Adrenal gland (tissue), 12 donors: Measurements from ENCODE around the gene TCEANC. TPM values are rescaled to one million over a fixed set of nuclear protein-coding genes. Genes with fewer than 3 reads are reported as not detected.
"Not testable (repeated sequence)": the region's sequence is repeated elsewhere in the genome, so short reads cannot be mapped to it uniquely, and the experiment has no call there.

Experiments used
- DNase-seq, 7 donors: peaks; one replicate each; pipeline ENCODE4 v3.0.0-alpha.2; 2019 to 2020
- H3K27ac ChIP-seq, 5 donors: fragments of 200-600 bp; sonication (generic) in 4 of 5; 1 replicate in 3 of 5; 2 replicates in 2 of 5; pipeline versions ENCODE4 v1.5.1 to v1.8.0; 2016 to 2020; ENCODE audit warnings: mild to moderate bottlenecking in 1 of 5
- H3K27me3 ChIP-seq: fragments of 200-600 bp; 2 replicates; pipeline ENCODE4 v1.8.0; 2021
- H3K36me3 ChIP-seq, 2 donors: fragments of 200-600 bp; replicated peaks in 1 of 2; 1 replicate in 1 of 2; 2 replicates in 1 of 2; pipeline versions ENCODE4 v1.5.1 to v1.8.0; 2018 to 2022
- H3K4me1 ChIP-seq, 2 donors: fragments of 200-600 bp; replicated peaks in 1 of 2; 1 replicate in 1 of 2; 2 replicates in 1 of 2; pipeline versions ENCODE4 v1.5.1 to v1.8.0; 2018 to 2021
- H3K4me3 ChIP-seq, 4 donors: fragments of 200-600 bp; sonication (generic) in 3 of 4; one replicate each; pipeline ENCODE4 v1.5.1; 2016 to 2018
- H3K9me3 ChIP-seq, 3 donors: fragments of 200-600 bp; sonication (generic) in 1 of 3; replicated peaks in 1 of 3; 1 replicate in 2 of 3; 2 replicates in 1 of 3; pipeline versions ENCODE4 v1.5.1 to v1.8.0; 2016 to 2021
- POLR2A ChIP-seq, 2 donors: fragments of 450-650 bp; IDR thresholded peaks; one replicate each; pipeline ENCODE4 v1.6.1; 2017; ENCODE audit warnings: antibody characterized with exemption in 2 of 2, mild to moderate bottlenecking in 2 of 2, moderate library complexity in 1 of 2
- WGBS, 4 donors: extraction: QIAGEN DNeasy Blood & Tissue Kit in 2 of 4; methylation state at CpG; one replicate each; pipeline versions ENCODE4 v1.1.5 to v1.1.7; 2013 to 2017; 5-methylcytosine and 5-hydroxymethylcytosine counted together
- intact Hi-C, 2 donors: fragments of 100-400 bp; cut with DNase I; formaldehyde crosslinking; loops; one replicate each; pipeline versions ENCODE4 v1.14.1 to v1.15.0; 2022 to 2023
- polyA plus RNA-seq, 3 donors: library from polyadenylated mRNA; stranded (reverse); fragments of 200-250 nt in 2 of 3; fragments of 350-450 nt in 1 of 3; fragmentation: Illumina TruSeq in 1 of 3; extraction: RNeasy Lipid Tissue Mini Kit (QIAGEN cat#74804) in 1 of 3; gene quantifications; one replicate each; pipeline ENCODE4 v1.2.3, GENCODE V29; 2013 to 2014
- total RNA-seq, 9 donors: library from RNA; depleted of rRNA in 4 of 9; stranded (reverse); fragments of >200 nt in 4 of 9; fragments of 120-200 nt in 1 of 9; fragmentation: NEBNext Ultra II Directional in 1 of 9; extraction: Animal tissue kit (Norgen Biotek cat#: 25700) in 1 of 9; gene quantifications; one replicate each; pipeline versions ENCODE4 v1.1.0 to v1.2.4, GENCODE V29; 2013 to 2023
- TF ChIP-seq, protein P1 (sequence below), 6 experiments: fragments of 450-650 bp in 4 of 6; fragments of 200-600 bp in 2 of 6; sonication (generic) in 1 of 6; IDR thresholded peaks; 1 replicate in 5 of 6; 2 replicates in 1 of 6; pipeline versions ENCODE4 v1.5.1 to v1.8.0; 2016 to 2021; ENCODE audit warnings: antibody characterized with exemption in 6 of 6, mild to moderate bottlenecking in 2 of 6, moderate library complexity in 1 of 6
- donor health status: healthy with polysubstance abuse.
- donor health status: Bipolar disorder and iron deficiency.
- donor health status: DM: yes; HTN: yes; CAD: no.
- donor health status: DM: no; HTN: no; CAD: no.
- donor health status: DM: no; HTN: no; CAD: no.
- donor health status: DM: yes; HTN: yes; CAD: no.

Gene TCEANC
- total and polyA plus RNA-seq, 12 donors = 2.0 to 24.8 (median 4.4) TPM

- intact Hi-C loops = no loop called here
- no peaks in the 10 kb centered on the region for H3K36me3 ChIP-seq
- 28 to 50% (median 38%) methylated on average over 1 of the region's 1 CpG for WGBS, 4 donors
Observed at GRCh38 chrX:13638021-13638420, 14.9 kb upstream of the TCEANC start.

DNA sequence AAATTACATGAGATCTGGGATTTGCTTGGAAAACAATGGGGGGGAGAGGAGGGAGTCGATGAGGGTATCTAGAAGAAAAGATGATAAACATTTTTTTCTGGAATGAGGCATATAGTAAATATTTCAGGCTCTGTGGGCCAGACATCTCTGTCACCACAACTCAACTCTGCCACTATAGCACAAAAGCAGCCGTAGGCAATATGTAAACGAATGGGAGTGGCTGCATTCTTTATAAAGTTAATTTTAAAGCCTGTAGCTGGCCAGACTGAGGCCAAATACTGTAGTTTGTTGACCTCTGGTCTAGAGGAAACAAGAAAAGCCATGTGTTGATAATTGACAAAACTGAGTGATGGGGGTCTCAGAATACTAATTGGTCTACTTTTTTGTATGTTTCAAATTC is 14.1 kb upstream of the TCEANC start:
- 52 to 88% (median 61%) methylated on average over 3 of the region's 3 CpGs for WGBS, 4 donors
- intact Hi-C loops = no loop called here
- no peaks in the 10 kb centered on the region for H3K4me1 ChIP-seq

More at GRCh38 chrX:13638021-13638420, 14.9 kb upstream of the TCEANC start:
- TF ChIP-seq, protein P1, sequence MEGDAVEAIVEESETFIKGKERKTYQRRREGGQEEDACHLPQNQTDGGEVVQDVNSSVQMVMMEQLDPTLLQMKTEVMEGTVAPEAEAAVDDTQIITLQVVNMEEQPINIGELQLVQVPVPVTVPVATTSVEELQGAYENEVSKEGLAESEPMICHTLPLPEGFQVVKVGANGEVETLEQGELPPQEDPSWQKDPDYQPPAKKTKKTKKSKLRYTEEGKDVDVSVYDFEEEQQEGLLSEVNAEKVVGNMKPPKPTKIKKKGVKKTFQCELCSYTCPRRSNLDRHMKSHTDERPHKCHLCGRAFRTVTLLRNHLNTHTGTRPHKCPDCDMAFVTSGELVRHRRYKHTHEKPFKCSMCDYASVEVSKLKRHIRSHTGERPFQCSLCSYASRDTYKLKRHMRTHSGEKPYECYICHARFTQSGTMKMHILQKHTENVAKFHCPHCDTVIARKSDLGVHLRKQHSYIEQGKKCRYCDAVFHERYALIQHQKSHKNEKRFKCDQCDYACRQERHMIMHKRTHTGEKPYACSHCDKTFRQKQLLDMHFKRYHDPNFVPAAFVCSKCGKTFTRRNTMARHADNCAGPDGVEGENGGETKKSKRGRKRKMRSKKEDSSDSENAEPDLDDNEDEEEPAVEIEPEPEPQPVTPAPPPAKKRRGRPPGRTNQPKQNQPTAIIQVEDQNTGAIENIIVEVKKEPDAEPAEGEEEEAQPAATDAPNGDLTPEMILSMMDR (IDR thresholded peaks at IDR 0.05) = no peak
- no peak for TF ChIP-seq POLR2A (IDR thresholded peaks at IDR 0.05)
- no peak overlapping the region for H3K27ac ChIP-seq
- no peak for DNase-seq
- H3K27me3 ChIP-seq = peaks cover 30% of the 10 kb centered on the region
- H3K9me3 ChIP-seq = no peaks in the 10 kb centered on the region
- no peak overlapping the region for H3K4me3 ChIP-seq
- H3K4me1 ChIP-seq = no peaks in the 10 kb centered on the region

DNA sequence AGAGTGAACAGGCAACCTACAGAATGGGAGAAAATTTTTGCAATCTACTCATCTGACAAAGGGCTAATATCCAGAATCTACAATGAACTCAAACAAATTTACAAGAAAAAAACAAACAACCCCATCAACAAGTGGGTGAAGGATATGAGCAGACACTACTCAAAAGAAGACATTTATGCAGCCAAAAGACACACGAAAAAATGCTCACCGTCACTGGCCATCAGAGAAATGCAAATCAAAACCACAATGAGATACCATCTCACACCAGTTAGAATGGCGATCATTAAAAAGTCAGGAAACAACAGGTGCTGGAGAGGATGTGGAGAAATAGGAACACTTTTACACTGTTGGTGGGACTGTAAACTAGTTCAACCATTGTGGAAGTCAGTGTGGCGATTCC is 11.3 kb upstream of the TCEANC start:
- H3K27me3 ChIP-seq = peaks cover 17% of the 10 kb centered on the region
- not testable (repeated sequence) for DNase-seq, H3K4me1 ChIP-seq, H3K4me3 ChIP-seq, H3K9me3 ChIP-seq, H3K27ac ChIP-seq, H3K36me3 ChIP-seq
- WGBS, 4 donors = 74 to 88% (median 81%) methylated on average over 2 to 3 of the region's 4 CpGs
- intact Hi-C loops = loop anchor here (5.0 to 10.0 kb wide), 2 partner anchors 134 to 137 kb away; no protein-coding TSS in a partner anchor

More for the DNA sequence above, 14.1 kb upstream of the TCEANC start:
- TF ChIP-seq, protein P1 (IDR thresholded peaks at IDR 0.05) = no peak
- no peak for TF ChIP-seq POLR2A (IDR thresholded peaks at IDR 0.05)
- no peak for DNase-seq
- H3K36me3 ChIP-seq = no peaks in the 10 kb centered on the region
- H3K27me3 ChIP-seq = peaks cover 27% of the 10 kb centered on the region
- H3K4me3 ChIP-seq = no peak overlapping the region
- H3K27ac ChIP-seq = no peak overlapping the region
- H3K9me3 ChIP-seq = no peaks in the 10 kb centered on the region

DNA sequence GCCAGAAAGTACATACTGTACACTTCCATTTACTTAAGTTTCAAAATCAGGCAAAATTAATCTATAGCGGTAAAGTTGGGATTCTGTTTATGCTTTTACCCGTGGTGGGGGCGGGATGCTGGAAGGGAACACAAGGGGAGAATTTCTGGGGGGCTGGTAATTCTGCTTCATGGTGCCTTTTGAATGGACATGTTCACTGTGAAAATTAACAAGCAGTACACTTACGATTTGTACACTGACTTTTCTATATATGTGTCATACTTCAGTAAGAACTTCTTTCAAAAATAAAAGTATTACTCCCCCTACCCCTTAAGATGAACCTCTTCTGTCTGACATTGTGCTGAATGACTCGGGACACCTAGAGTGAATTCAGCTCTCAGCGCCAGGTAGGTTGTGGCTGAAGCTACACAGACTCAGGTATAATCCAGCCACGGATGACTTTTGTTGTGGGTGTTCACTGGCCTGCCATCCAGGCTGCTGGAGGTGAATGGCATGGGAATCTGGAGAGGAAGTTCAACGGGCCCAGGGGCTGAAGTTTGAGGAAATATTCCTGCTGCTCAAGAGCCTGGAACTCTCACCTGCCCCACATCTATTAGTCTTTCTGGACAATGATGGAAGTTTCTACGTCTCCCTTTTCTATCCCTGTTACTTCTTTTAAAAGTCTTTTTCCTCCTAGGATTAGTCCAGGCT is 7.3 kb upstream of the TCEANC start:
- no peak overlapping the region for H3K27ac ChIP-seq
- no peak for DNase-seq
- no peaks in the 10 kb centered on the region for H3K36me3 ChIP-seq
- H3K4me3 ChIP-seq = no peak overlapping the region
- no peak for TF ChIP-seq POLR2A (IDR thresholded peaks at IDR 0.05)
- TF ChIP-seq, protein P1 (IDR thresholded peaks at IDR 0.05) = no peak
- 49 to 63% (median 57%) methylated on average over 8 to 9 of the region's 9 CpGs for WGBS, 4 donors
- H3K9me3 ChIP-seq = no peaks in the 10 kb centered on the region
- H3K4me1 ChIP-seq = peaks cover 0 to 5% of the 10 kb centered on the region in 2 donors
- intact Hi-C loops = loop anchor here in 1 of 2 donors (10.0 kb wide), 1 partner anchor 141 kb away; no protein-coding TSS in a partner anchor
- peaks cover 8% of the 10 kb centered on the region for H3K27me3 ChIP-seq

- Histone ChIP-seq H3K27ac (no peak overlapping the region), H3K4me1 (peaks cover 0 to 5% of the 10 kb centered on the region in 2 donors), H3K4me3 (no peak overlapping the region), H3K27me3 (peaks cover 4% of the 10 kb centered on the region), H3K36me3 (no peaks in the 10 kb centered on the region), H3K9me3 (no peaks in the 10 kb centered on the region)
- DNase-seq = peak; percentile 56 to 81 (median 70)
- 32 to 60% (median 45%) methylated on average over 3 of the region's 3 CpGs for whole genome bisulfite sequencing, 4 donors
- intact Hi-C loops = loop anchor here in 1 of 2 donors (10.0 kb wide), 1 partner anchor 141 kb away; no protein-coding TSS in a partner anchor
- no peak for TF ChIP-seq POLR2A (IDR thresholded peaks at IDR 0.05)
- TF ChIP-seq, protein P1 (IDR thresholded peaks at IDR 0.05) = peak in 5 of 6 experiments; percentile 39 to 60 (median 57)
Observed at GRCh38 chrX:13646154-13646549, 6.8 kb upstream of the TCEANC start.
